GM19395 (cell line): Measurements from ENCODE around the gene LGR6.
"Not testable (repeated sequence)": the region's sequence is repeated elsewhere in the genome, so short reads cannot be mapped to it uniquely, and the experiment has no call there.

Experiments used
- ATAC-seq: cut with Tn5 transposase; IDR thresholded peaks from one replicate; pipeline ENCODE4 v1.9.1; 2021; ENCODE audit warnings: mild to moderate bottlenecking, moderate library complexity; ENCODE audit not compliant: unreplicated experiment

Gene LGR6

GRCh38 chr1:202261209-202261958, 67.8 kb downstream of the LGR6 start:
- ATAC-seq: not testable (repeated sequence)

- ATAC-seq: no peak
Measured at GRCh38 chr1:202263628-202264027, 70.0 kb downstream of the LGR6 start.

- ATAC-seq: no peak
Measured at GRCh38 chr1:202264300-202264699, 70.7 kb downstream of the LGR6 start.

GRCh38 chr1:202264726-202265125, 71.1 kb downstream of the LGR6 start:
- no peak for ATAC-seq

GRCh38 chr1:202266061-202266765, 72.6 kb downstream of the LGR6 start:
- ATAC-seq: no peak

GRCh38 chr1:202268032-202268431, 74.4 kb downstream of the LGR6 start:
- no peak for ATAC-seq

GRCh38 chr1:202268817-202269216, 75.2 kb downstream of the LGR6 start:
- ATAC-seq: no peak

- ATAC-seq: no peak
Measured at GRCh38 chr1:202270871-202271326, 77.3 kb downstream of the LGR6 start.

- no peak for ATAC-seq
Measured at GRCh38 chr1:202272103-202272845, 78.7 kb downstream of the LGR6 start.

- ATAC-seq: no peak
Measured at GRCh38 chr1:202274611-202275010, 81.0 kb downstream of the LGR6 start.

- ATAC-seq: no peak
Measured at GRCh38 chr1:202275061-202275770, 81.6 kb downstream of the LGR6 start.

GRCh38 chr1:202276081-202276715, 82.6 kb downstream of the LGR6 start:
- no peak for ATAC-seq

GRCh38 chr1:202276920-202277319, 83.3 kb downstream of the LGR6 start:
- ATAC-seq: no peak

GRCh38 chr1:202278751-202279150, 85.2 kb downstream of the LGR6 start:
- ATAC-seq: no peak

GRCh38 chr1:202279806-202280205, 86.2 kb downstream of the LGR6 start:
- ATAC-seq: no peak

GRCh38 chr1:202280595-202280994, 87.0 kb downstream of the LGR6 start:
- ATAC-seq: no peak

- ATAC-seq: no peak
Measured at GRCh38 chr1:202281316-202282024, 87.9 kb downstream of the LGR6 start.

- no peak for ATAC-seq
Measured at GRCh38 chr1:202282025-202282371, 88.4 kb downstream of the LGR6 start.

- no peak for ATAC-seq
Measured at GRCh38 chr1:202282596-202283283, 89.1 kb downstream of the LGR6 start.
